IMR-90 (cell line): ENCODE measurements around the gene NOC2L. TPM values are rescaled to one million over a fixed set of nuclear protein-coding genes. Genes with fewer than 3 reads are reported as not detected.
"Not testable (repeated sequence)": the region's sequence is repeated elsewhere in the genome, so short reads cannot be mapped to it uniquely, and the experiment has no call there.

Experiments used
- ATAC-seq: fragments of 200-7000 bp; cut with Tn5 transposase; 2 replicates; pipeline ENCODE4 v1.9.1; 2020; ENCODE audit warnings: low read depth, mild to moderate bottlenecking, moderate library complexity
- BruUV-seq: library from RNA; stranded (reverse); fragments of 400-500 nt; replicated peaks from 2 replicates; lab custom pipeline; 2021; lab: Mats Ljungman, UMichigan
- CTCF ChIA-PET: fragments of 300-600 bp; formaldehyde crosslinking; extraction: SDS; loops from one replicate; lab custom pipeline; 2021; ENCODE audit warnings: antibody characterized with exemption; lab: Yijun Ruan, JAX
- POLR2A ChIA-PET: fragments of 300-600 bp; sonication (Branson Sonifier 250); formaldehyde crosslinking; loops from one replicate; lab custom pipeline; 2022; ENCODE audit warnings: antibody characterized with exemption; ENCODE audit not compliant: unreplicated experiment; lab: Charles Lee
- DNase-seq: peaks from one replicate; pipeline ENCODE4 v3.0.0; 2013
- H2AFZ ChIP-seq: replicated peaks from 2 replicates; pipeline ENCODE3; 2013; ENCODE audit warnings: low read length, mild to moderate bottlenecking; ENCODE audit not compliant: poor library complexity
- H2AK5ac ChIP-seq: 2 replicates; pipeline ENCODE4 v1.6.1; 2013; ENCODE audit warnings: low read depth, low read length, inconsistent platforms
- H2AK9ac ChIP-seq: replicated peaks from 2 replicates; pipeline ENCODE3; 2013; ENCODE audit warnings: mild to moderate bottlenecking, low read depth, low read length, moderate library complexity; ENCODE audit not compliant: poor library complexity
- H2BK120ac ChIP-seq: 2 replicates; pipeline ENCODE4 v1.6.1; 2013; ENCODE audit warnings: low read depth, low read length, inconsistent platforms
- H2BK15ac ChIP-seq: 3 replicates; pipeline ENCODE4 v1.6.1; 2013; ENCODE audit warnings: low read depth, low read length, inconsistent platforms
- H2BK20ac ChIP-seq: 2 replicates; pipeline ENCODE4 v1.6.1; 2013; ENCODE audit warnings: low read depth, mild to moderate bottlenecking, inconsistent platforms, low read length, moderate library complexity
- H2BK5ac ChIP-seq: 2 replicates; pipeline ENCODE4 v1.6.1; 2013; ENCODE audit warnings: mild to moderate bottlenecking, low read depth, low read length, inconsistent platforms; ENCODE audit not compliant: poor library complexity, severe bottlenecking
- H3K14ac ChIP-seq: replicated peaks from 2 replicates; pipeline ENCODE4 v1.6.1; 2013; ENCODE audit warnings: low read depth, low read length, inconsistent platforms
- H3K18ac ChIP-seq: 2 replicates; pipeline ENCODE4 v1.6.1; 2013; ENCODE audit warnings: low read depth, low read length, control low read depth
- H3K23ac ChIP-seq: 2 replicates; pipeline ENCODE4 v1.6.1; 2013; ENCODE audit warnings: low read depth, low read length, inconsistent platforms
- H3K27ac ChIP-seq: 2 replicates; pipeline ENCODE4 v1.5.1; 2013; ENCODE audit warnings: mild to moderate bottlenecking, control low read depth, low read length; ENCODE audit not compliant: insufficient read depth
- H3K27me3 ChIP-seq: 2 replicates; pipeline ENCODE4 v1.6.1; 2013; ENCODE audit warnings: low read length; ENCODE audit not compliant: control insufficient read depth, insufficient read depth
- H3K36me3 ChIP-seq: 2 replicates; pipeline ENCODE4 v1.6.1; 2013; ENCODE audit warnings: low read length, mixed read lengths; ENCODE audit not compliant: control insufficient read depth, insufficient read depth
- H3K4ac ChIP-seq: 2 replicates; pipeline ENCODE4 v1.6.1; 2013; ENCODE audit warnings: low read depth, low read length, inconsistent platforms
- H3K4me1 ChIP-seq: 2 replicates; pipeline ENCODE4 v1.6.1; 2013; ENCODE audit warnings: low read length, mixed read lengths; ENCODE audit not compliant: control insufficient read depth, insufficient read depth
- H3K4me2 ChIP-seq: 2 replicates; pipeline ENCODE4 v1.6.1; 2013; ENCODE audit warnings: low read depth, mild to moderate bottlenecking, control low read depth, low read length, moderate library complexity
- H3K4me3 ChIP-seq: 2 replicates; pipeline ENCODE4 v1.5.1; 2013; ENCODE audit warnings: low read depth, mild to moderate bottlenecking, control low read depth, low read length, moderate library complexity; ENCODE audit not compliant: insufficient read depth
- H3K56ac ChIP-seq: 2 replicates; pipeline ENCODE4 v1.6.1; 2013; ENCODE audit warnings: low read length, inconsistent platforms; ENCODE audit not compliant: insufficient read depth; ENCODE audit errors: extremely low read depth
- H3K79me1 ChIP-seq, 2 experiments: 2 replicates each; pipeline ENCODE4 v1.6.1; 2013; ENCODE audit warnings: low read length in 2 of 2, inconsistent platforms in 1 of 2, low read depth in 1 of 2
- H3K9ac ChIP-seq: 2 replicates; pipeline ENCODE4 v1.6.1; 2013; ENCODE audit warnings: low read depth, low read length, control low read depth
- H3K9me1 ChIP-seq: 2 replicates; pipeline ENCODE4 v1.6.1; 2013; ENCODE audit warnings: low read length, inconsistent platforms; ENCODE audit not compliant: insufficient read depth
- H3K9me3 ChIP-seq: 2 replicates; pipeline ENCODE4 v1.6.1; 2013; ENCODE audit warnings: low read length; ENCODE audit not compliant: control insufficient read depth, insufficient read depth
- H4K20me1 ChIP-seq: 2 replicates; pipeline ENCODE4 v1.6.1; 2013; ENCODE audit warnings: low read length, inconsistent platforms; ENCODE audit not compliant: insufficient read depth
- H4K5ac ChIP-seq: 2 replicates; pipeline ENCODE4 v1.6.1; 2013; ENCODE audit warnings: mild to moderate bottlenecking, low read depth, low read length, control low read depth
- H4K8ac ChIP-seq, 2 experiments: 2 replicates each; pipeline ENCODE4 v1.6.1; 2013; ENCODE audit warnings: low read depth in 2 of 2, low read length in 2 of 2, control low read depth in 1 of 2, inconsistent platforms in 1 of 2
- H4K91ac ChIP-seq: 2 replicates; pipeline ENCODE4 v1.6.1; 2013; ENCODE audit warnings: low read depth, low read length, inconsistent platforms; ENCODE audit not compliant: insufficient read depth
- WGBS, 2 experiments: methylation state at CpG; one replicate each; pipeline versions ENCODE4 v1.1.5 to v1.1.7; 2013; ENCODE audit warnings: missing lambda C conversion rate in 2 of 2; ENCODE audit not compliant: insufficient read length in 1 of 2; ENCODE audit errors: extremely low coverage in 2 of 2; 5-methylcytosine and 5-hydroxymethylcytosine counted together
- dilution Hi-C: fragments of 300-500 bp; cut with HindIII; formaldehyde crosslinking; loops from one replicate; pipeline ENCODE4 v1.14.3; 2018; ENCODE audit warnings: low sequenced_read_pairs; ENCODE audit not compliant: unreplicated experiment
- in situ Hi-C: fragments of 300-500 bp; cut with MboI; formaldehyde crosslinking; loops from 3 replicates; pipeline ENCODE4 v1.14.3; 2019; ENCODE audit warnings: low sequenced_read_pairs, inconsistent platforms, mixed read lengths
- intact Hi-C: fragments of 100-400 bp; cut with micrococcal nuclease; formaldehyde crosslinking; loops from 2 replicates; pipeline ENCODE4 v1.10.0; 2022
- polyA plus RNA-seq, 3 experiments: library from polyadenylated mRNA; depleted of rRNA; stranded (reverse); fragments of >200 nt; gene quantifications; 2 replicates each; pipeline ENCODE4 v1.2.3, GENCODE V29; 2012; ENCODE audit warnings: low replicate concordance in 1 of 3
- total RNA-seq: library from RNA; depleted of rRNA; stranded (reverse); fragments of >200 nt; gene quantifications from 2 replicates; pipeline ENCODE4 v1.2.3, GENCODE V29; 2012
- TF ChIP-seq, protein P1 (sequence below): fragments of 150-350 bp; IDR thresholded peaks from 2 replicates; pipeline ENCODE4 v1.6.1; 2017; ENCODE audit warnings: mild to moderate bottlenecking, antibody characterized with exemption, low read length, low read depth

Gene NOC2L
- total and polyA plus RNA-seq, 2 of the 4 experiments (the other 2 are of a cell fraction): 74.2 to 106 TPM

DNA sequence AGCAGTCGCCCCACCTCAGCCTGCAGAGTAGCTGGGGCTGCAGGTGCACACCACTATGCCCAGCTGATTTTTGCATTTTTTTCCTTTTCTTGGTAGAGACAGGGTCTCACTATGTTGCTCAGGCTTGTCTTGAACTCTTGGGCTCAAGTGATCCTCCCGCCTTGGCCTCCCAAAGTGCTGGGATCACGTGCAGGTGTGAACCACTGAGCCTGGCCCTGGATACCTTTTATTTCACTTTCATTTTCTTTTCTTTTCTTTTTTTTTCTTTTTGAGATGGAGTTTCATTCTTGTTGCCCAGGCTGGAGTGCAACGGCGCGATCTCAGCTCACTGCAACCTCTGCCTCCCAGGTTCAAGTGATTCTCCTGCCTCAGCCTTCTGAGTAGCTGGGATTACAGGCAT is 32.2 kb upstream of the NOC2L start:
- H3K23ac ChIP-seq, H2BK20ac ChIP-seq, H3K18ac ChIP-seq, in situ Hi-C loops, H3K4me2 ChIP-seq, H3K4me1 ChIP-seq, H3K14ac ChIP-seq, H2AK9ac ChIP-seq, H3K27ac ChIP-seq, H3K27me3 ChIP-seq, H3K9me1 ChIP-seq, H3K4ac ChIP-seq, DNase-seq, H4K8ac ChIP-seq, H3K9ac ChIP-seq, H3K36me3 ChIP-seq, H3K56ac ChIP-seq, H2BK120ac ChIP-seq, BruUV-seq, POLR2A ChIA-PET, dilution Hi-C loops, H3K79me1 ChIP-seq, H4K20me1 ChIP-seq, H2AK5ac ChIP-seq, H2BK15ac ChIP-seq, H4K5ac ChIP-seq, H4K91ac ChIP-seq, ATAC-seq, H2AFZ ChIP-seq, H3K4me3 ChIP-seq, H2BK5ac ChIP-seq, intact Hi-C loops: not testable (repeated sequence)
- WGBS, 2 experiments: 71% methylated on average over 3 of the region's 6 CpGs; no CpG with 5 or more reads in 1 of the 2 experiments
- TF ChIP-seq, protein P1, sequence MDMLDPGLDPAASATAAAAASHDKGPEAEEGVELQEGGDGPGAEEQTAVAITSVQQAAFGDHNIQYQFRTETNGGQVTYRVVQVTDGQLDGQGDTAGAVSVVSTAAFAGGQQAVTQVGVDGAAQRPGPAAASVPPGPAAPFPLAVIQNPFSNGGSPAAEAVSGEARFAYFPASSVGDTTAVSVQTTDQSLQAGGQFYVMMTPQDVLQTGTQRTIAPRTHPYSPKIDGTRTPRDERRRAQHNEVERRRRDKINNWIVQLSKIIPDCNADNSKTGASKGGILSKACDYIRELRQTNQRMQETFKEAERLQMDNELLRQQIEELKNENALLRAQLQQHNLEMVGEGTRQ: 0 out of 2 replicates have a peak, but pooled peaks have one; percentile 4
- peaks cover 10% of the 10 kb centered on the region for H3K9me3 ChIP-seq
- CTCF ChIA-PET: interaction anchor here (1.2 kb wide), 1 partner anchor 28 kb away, joined by 3 read pairs; no protein-coding TSS in a partner anchor

DNA sequence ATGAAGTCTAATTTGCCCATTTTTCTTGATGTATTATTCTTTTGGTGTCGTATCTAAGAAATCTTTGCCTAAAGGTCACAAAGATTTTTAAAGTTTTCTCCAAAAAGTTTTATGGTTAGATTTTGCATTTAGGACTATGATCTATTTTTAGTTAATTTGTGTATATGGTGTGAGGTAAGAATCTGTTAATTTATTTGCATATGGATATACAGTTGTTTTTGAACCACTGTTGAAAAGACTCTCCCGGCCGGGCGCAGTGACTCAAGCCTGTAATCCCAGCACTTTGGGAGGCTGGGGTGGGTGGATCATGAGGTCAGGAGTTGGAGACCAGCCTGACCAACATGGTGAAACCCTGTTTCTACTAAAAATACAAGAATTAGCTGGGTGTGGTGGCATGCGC is 29.0 kb upstream of the NOC2L start:
- intact Hi-C loops, H3K4ac ChIP-seq, POLR2A ChIA-PET, H2BK120ac ChIP-seq, H3K27ac ChIP-seq, H2AK5ac ChIP-seq, H3K56ac ChIP-seq, H4K8ac ChIP-seq, H4K5ac ChIP-seq, H3K36me3 ChIP-seq, H2BK5ac ChIP-seq, H2BK20ac ChIP-seq, DNase-seq, H3K4me2 ChIP-seq, H4K20me1 ChIP-seq, BruUV-seq, H3K4me3 ChIP-seq, H2BK15ac ChIP-seq, H3K18ac ChIP-seq, dilution Hi-C loops, H2AFZ ChIP-seq, H3K27me3 ChIP-seq, in situ Hi-C loops, H3K4me1 ChIP-seq, H4K91ac ChIP-seq, H3K23ac ChIP-seq, ATAC-seq, H3K14ac ChIP-seq, H3K9ac ChIP-seq, H3K79me1 ChIP-seq, CTCF ChIA-PET, H3K9me1 ChIP-seq, H2AK9ac ChIP-seq: not testable (repeated sequence)
- peaks cover 10% of the 10 kb centered on the region for H3K9me3 ChIP-seq
- WGBS, 2 experiments: 87% methylated on average over 3 of the region's 5 CpGs; no CpG with 5 or more reads in 1 of the 2 experiments
